ENCODE data around the gene UQCC5.
A peak's percentile ranks its signal among the peaks of the same experiment; 100 is the strongest.

The UQCC5 gene

GRCh38 chr3:52536369-52537164 is at the start of gene UQCC5:
UQCC5 (plus strand) TSS chr3:52536605; CDS start chr3:52536756, 151 bp downstream.
- ATAC-seq, result peak; percentile 97
- Mint-ChIP-seq H3K36me3 (peaks cover 20% of the 10 kb centered on the region), H3K4me1 (peaks cover 58% of the 10 kb centered on the region), H3K27ac (peak within 1 kb of the TSS; percentile 99), H3K27me3 (no peaks in the 10 kb centered on the region), H3K9me3 (no peaks in the 10 kb centered on the region), H3K4me3 (peak within 1 kb of the TSS; percentile 97)

GRCh38 chr3:52487050-52487787 is 49.2 kb upstream of the UQCC5 start:
- Mint-ChIP-seq H3K9me3 (no peaks in the 10 kb centered on the region), H3K36me3 (peaks cover 45% of the 10 kb centered on the region), H3K27ac (no peak overlapping the region), H3K4me3 (no peak overlapping the region), H3K4me1 (no peaks in the 10 kb centered on the region), H3K27me3 (no peaks in the 10 kb centered on the region)
- no peak for ATAC-seq

GRCh38 chr3:52487788-52488691 is 48.4 kb upstream of the UQCC5 start:
- peaks cover 53% of the 10 kb centered on the region for H3K36me3 Mint-ChIP-seq
- no peak overlapping the region for H3K27ac Mint-ChIP-seq
- H3K4me3 Mint-ChIP-seq, result no peak overlapping the region
- ATAC-seq, result no peak
- no peaks in the 10 kb centered on the region for H3K9me3 Mint-ChIP-seq
- H3K4me1 Mint-ChIP-seq, result no peaks in the 10 kb centered on the region
- H3K27me3 Mint-ChIP-seq, result no peaks in the 10 kb centered on the region

GRCh38 chr3:52488746-52489145 is 47.7 kb upstream of the UQCC5 start:
- H3K27ac Mint-ChIP-seq, result no peak overlapping the region
- no peaks in the 10 kb centered on the region for H3K4me1 Mint-ChIP-seq
- no peaks in the 10 kb centered on the region for H3K9me3 Mint-ChIP-seq
- no peak overlapping the region for H3K4me3 Mint-ChIP-seq
- H3K36me3 Mint-ChIP-seq, result peaks cover 54% of the 10 kb centered on the region
- H3K27me3 Mint-ChIP-seq, result no peaks in the 10 kb centered on the region
- ATAC-seq, result no peak

- no peak overlapping the region for H3K4me3 Mint-ChIP-seq
- peaks cover 54% of the 10 kb centered on the region for H3K36me3 Mint-ChIP-seq
Measured at GRCh38 chr3:52489453-52489852, 47.0 kb upstream of the UQCC5 start.

GRCh38 chr3:52490035-52490938 is 46.1 kb upstream of the UQCC5 start:
- no peak overlapping the region for H3K27ac Mint-ChIP-seq
- H3K4me3 Mint-ChIP-seq, result no peak overlapping the region
- H3K4me1 Mint-ChIP-seq, result no peaks in the 10 kb centered on the region
- H3K27me3 Mint-ChIP-seq, result no peaks in the 10 kb centered on the region
- H3K9me3 Mint-ChIP-seq, result no peaks in the 10 kb centered on the region
- ATAC-seq, result no peak
- peaks cover 52% of the 10 kb centered on the region for H3K36me3 Mint-ChIP-seq

More at GRCh38 chr3:52489453-52489852, 47.0 kb upstream of the UQCC5 start:
- no peaks in the 10 kb centered on the region for H3K27me3 Mint-ChIP-seq
- H3K27ac Mint-ChIP-seq, result no peak overlapping the region
- no peaks in the 10 kb centered on the region for H3K4me1 Mint-ChIP-seq
- ATAC-seq, result no peak
- no peaks in the 10 kb centered on the region for H3K9me3 Mint-ChIP-seq

GRCh38 chr3:52490939-52491526 is 45.4 kb upstream of the UQCC5 start:
- ATAC-seq, result no peak
- H3K27me3 Mint-ChIP-seq, result no peaks in the 10 kb centered on the region
- H3K9me3 Mint-ChIP-seq, result no peaks in the 10 kb centered on the region
- no peak overlapping the region for H3K4me3 Mint-ChIP-seq
- no peak overlapping the region for H3K27ac Mint-ChIP-seq
- H3K4me1 Mint-ChIP-seq, result no peaks in the 10 kb centered on the region
- peaks cover 48% of the 10 kb centered on the region for H3K36me3 Mint-ChIP-seq

GRCh38 chr3:52492059-52492458 is 44.3 kb upstream of the UQCC5 start:
- ATAC-seq, result no peak
- Mint-ChIP-seq H3K36me3 (peaks cover 42% of the 10 kb centered on the region), H3K4me3 (no peak overlapping the region)

GRCh38 chr3:52493232-52494017 is 43.0 kb upstream of the UQCC5 start:
- Mint-ChIP-seq H3K4me1 (peaks cover 2% of the 10 kb centered on the region), H3K4me3 (no peak overlapping the region), H3K36me3 (peaks cover 28% of the 10 kb centered on the region), H3K27ac (no peak overlapping the region), H3K9me3 (no peaks in the 10 kb centered on the region), H3K27me3 (no peaks in the 10 kb centered on the region)
- ATAC-seq, result no peak

More at GRCh38 chr3:52492059-52492458, 44.3 kb upstream of the UQCC5 start:
- Mint-ChIP-seq H3K27ac (no peak overlapping the region), H3K9me3 (no peaks in the 10 kb centered on the region), H3K4me1 (no peaks in the 10 kb centered on the region), H3K27me3 (no peaks in the 10 kb centered on the region)

- Mint-ChIP-seq H3K27me3 (no peaks in the 10 kb centered on the region), H3K4me3 (no peak overlapping the region), H3K9me3 (no peaks in the 10 kb centered on the region), H3K36me3 (peaks cover 21% of the 10 kb centered on the region), H3K4me1 (peaks cover 13% of the 10 kb centered on the region), H3K27ac (no peak overlapping the region)
- ATAC-seq, result no peak
Measured at GRCh38 chr3:52494445-52494844, 42.0 kb upstream of the UQCC5 start.

- Mint-ChIP-seq H3K27ac (no peak within 1 kb of the TSS), H3K27me3 (no peaks in the 10 kb centered on the region), H3K9me3 (no peaks in the 10 kb centered on the region), H3K36me3 (peaks cover 16% of the 10 kb centered on the region), H3K4me3 (no peak within 1 kb of the TSS), H3K4me1 (peaks cover 15% of the 10 kb centered on the region)
- ATAC-seq, result no peak
Measured at GRCh38 chr3:52494886-52495495, 41.4 kb upstream of the UQCC5 start, which contains the start of gene STAB1. STAB1 (plus strand) TSS chr3:52495338; CDS start chr3:52495414, 76 bp downstream.

- peaks cover 19% of the 10 kb centered on the region for H3K4me1 Mint-ChIP-seq
- H3K27me3 Mint-ChIP-seq, result no peaks in the 10 kb centered on the region
- peaks cover 14% of the 10 kb centered on the region for H3K36me3 Mint-ChIP-seq
- no peak for ATAC-seq
- H3K9me3 Mint-ChIP-seq, result no peaks in the 10 kb centered on the region
- no peak overlapping the region for H3K27ac Mint-ChIP-seq
- no peak overlapping the region for H3K4me3 Mint-ChIP-seq
Measured at GRCh38 chr3:52495777-52496602, 40.4 kb upstream of the UQCC5 start.

Data from stimulated activated memory B cell treated with anti-CD40 and anti-IgM and Interleukin-4, amounts not matched to agents 10 μg/mL and 1 μg/mL and 100 μg/mL, for 72 hours (primary cell).